B cell (primary cell): ENCODE results near the gene PAWR. TPM values are rescaled to one million over a fixed set of nuclear protein-coding genes. Genes with fewer than 3 reads are reported as not detected.
A peak's percentile ranks its signal among the peaks of the same experiment; 100 is the strongest.

Source experiments
- ATAC-seq: fragments of 200-7000 bp; cut with Tn5 transposase; one replicate; pipeline ENCODE4 v1.10.0; 2021; ENCODE audit warnings: low read depth, mild to moderate bottlenecking, moderate number of reproducible peaks, moderate library complexity
- CTCF ChIA-PET: fragments of 350-600 bp; sonication (Branson Sonifier 250); formaldehyde crosslinking; loops from one replicate; lab custom pipeline; 2021; ENCODE audit warnings: antibody characterized with exemption, inconsistent platforms; lab: Charles Lee
- POLR2A ChIA-PET: fragments of 350-600 bp; sonication (Branson Sonifier 250); formaldehyde crosslinking; loops from one replicate; lab custom pipeline; 2021; ENCODE audit warnings: antibody characterized with exemption; lab: Charles Lee
- DNase-seq: peaks from one replicate; pipeline ENCODE4 v3.0.0; 2013
- H2AFZ ChIP-seq: 2 replicates; pipeline ENCODE4 v1.6.1; 2012; ENCODE audit warnings: mild to moderate bottlenecking, low read depth, low read length; ENCODE audit not compliant: insufficient read depth, poor library complexity, severe bottlenecking
- H3K27ac ChIP-seq, 2 donors: 1 replicate in 1 of 2; 2 replicates in 1 of 2; pipeline ENCODE4 v1.5.1; 2012 to 2013; ENCODE audit warnings: low read length in 2 of 2, mild to moderate bottlenecking in 2 of 2, moderate library complexity in 1 of 2
- H3K27me3 ChIP-seq, 4 experiments: fragments of 200-600 bp in 1 of 4; sonication (generic) in 1 of 4; replicated peaks in 1 of 4; 1 replicate in 2 of 4; 2 replicates in 2 of 4; pipeline versions ENCODE4 v1.6.1 to v1.7.0; 2013 to 2016; ENCODE audit warnings: low read length in 3 of 4, mild to moderate bottlenecking in 2 of 4, mixed read lengths in 1 of 4, moderate library complexity in 1 of 4; ENCODE audit not compliant: insufficient read depth in 4 of 4, control insufficient read depth in 3 of 4; ENCODE audit errors: control extremely low read depth in 1 of 4
- H3K36me3 ChIP-seq, 2 experiments: replicated peaks in 1 of 2; 1 replicate in 1 of 2; 2 replicates in 1 of 2; pipeline versions ENCODE4 v1.6.1 to v1.7.1; 2013; ENCODE audit warnings: low read length in 1 of 2; ENCODE audit not compliant: insufficient read depth in 2 of 2, control insufficient read depth in 1 of 2; ENCODE audit errors: control extremely low read depth in 1 of 2, extremely low read depth in 1 of 2
- H3K4me1 ChIP-seq, 2 donors: fragments of 200-600 bp in 1 of 2; sonication (generic) in 1 of 2; 1 replicate in 1 of 2; 2 replicates in 1 of 2; pipeline versions ENCODE4 v1.5.1 to v1.6.1; 2013 to 2017; ENCODE audit warnings: low read length in 2 of 2; ENCODE audit not compliant: control insufficient read depth in 2 of 2, insufficient read depth in 2 of 2
- H3K4me2 ChIP-seq: replicated peaks from 2 replicates; pipeline ENCODE3; 2012; ENCODE audit warnings: mild to moderate bottlenecking, low read depth, low read length; ENCODE audit not compliant: poor library complexity, severe bottlenecking
- H3K4me3 ChIP-seq, 5 experiments: fragments of 200-600 bp in 1 of 5; sonication (generic) in 1 of 5; 1 replicate in 3 of 5; 2 replicates in 2 of 5; pipeline versions ENCODE4 v1.5.1 to v1.7.0; 2011 to 2016; ENCODE audit warnings: low read length in 4 of 5, mild to moderate bottlenecking in 4 of 5, low read depth in 2 of 5, control low read depth in 1 of 5, moderate library complexity in 1 of 5; ENCODE audit not compliant: insufficient read depth in 1 of 5; ENCODE audit errors: control extremely low read depth in 1 of 5, extremely low read depth in 1 of 5
- H3K79me2 ChIP-seq: fragments of 200-600 bp; sonication (generic); one replicate; pipeline ENCODE4 v1.6.0; 2016; ENCODE audit warnings: low read length; ENCODE audit not compliant: control insufficient read depth, insufficient read depth
- H3K9ac ChIP-seq: fragments of 200-600 bp; sonication (generic); 2 replicates; pipeline ENCODE4 v1.6.1; 2017; ENCODE audit warnings: mild to moderate bottlenecking, low read length, moderate library complexity
- H3K9me3 ChIP-seq, 3 donors: one replicate each; pipeline versions ENCODE4 v1.6.1 to v1.7.1; 2013; ENCODE audit warnings: low read length in 2 of 3; ENCODE audit not compliant: control insufficient read depth in 2 of 3, insufficient read depth in 1 of 3; ENCODE audit errors: control extremely low read depth in 1 of 3
- H4K20me1 ChIP-seq: 2 replicates; pipeline ENCODE4 v1.6.0; 2012; ENCODE audit warnings: mild to moderate bottlenecking, low read length; ENCODE audit not compliant: insufficient read depth, control insufficient read depth, poor library complexity, severe bottlenecking
- H3K27ac Mint-ChIP-seq: one replicate; pipeline ENCODE4 v1.8.0; 2021; ENCODE audit warnings: mixed read lengths
- H3K27me3 Mint-ChIP-seq: one replicate; pipeline ENCODE4 v1.8.0; 2021; ENCODE audit warnings: mixed read lengths
- H3K4me1 Mint-ChIP-seq: one replicate; pipeline ENCODE4 v1.8.0; 2021; ENCODE audit warnings: mixed read lengths
- H3K4me3 Mint-ChIP-seq: one replicate; pipeline ENCODE4 v1.8.0; 2021; ENCODE audit warnings: mixed read lengths
- H3K9me3 Mint-ChIP-seq: one replicate; pipeline ENCODE4 v1.8.0; 2022; ENCODE audit warnings: mixed read lengths; ENCODE audit not compliant: insufficient read depth
- EZH2 ChIP-seq: IDR thresholded peaks from 2 replicates; pipeline ENCODE4 v1.6.1; 2012; ENCODE audit warnings: borderline replicate concordance, low read depth, mild to moderate bottlenecking, moderate library complexity, low read length; ENCODE audit not compliant: insufficient read depth, poor library complexity, severe bottlenecking
- WGBS: methylation state at CpG from one replicate; pipeline ENCODE4 v1.1.5; 2013; ENCODE audit warnings: missing lambda C conversion rate; ENCODE audit not compliant: insufficient coverage; 5-methylcytosine and 5-hydroxymethylcytosine counted together
- intact Hi-C: fragments of 100-400 bp; cut with micrococcal nuclease; formaldehyde crosslinking; loops from one replicate; pipeline ENCODE4 v1.10.0; 2022
- polyA plus RNA-seq: library from polyadenylated mRNA; depleted of rRNA; stranded (reverse); fragments of >200 nt; gene quantifications from 2 replicates; pipeline ENCODE4 v1.2.3, GENCODE V29; 2012
- total RNA-seq, 2 donors: library from RNA; stranded (reverse); fragments of 120-200 nt in 1 of 2; gene quantifications; 1 replicate in 1 of 2; 2 replicates in 1 of 2; pipeline versions ENCODE4 v1.2.3 to v1.2.4, GENCODE V29; 2013 to 2022
- TF ChIP-seq, protein P1 (sequence below): fragments of 200-600 bp; IDR thresholded peaks from one replicate; pipeline ENCODE4 v1.8.0; 2022; ENCODE audit warnings: antibody characterized with exemption, mild to moderate bottlenecking

PAWR gene
- total and polyA plus RNA-seq, 2 donors (not counting 1 experiment from before 2014, with no cell fraction given) = 17.9 to 90.1 TPM

DNA sequence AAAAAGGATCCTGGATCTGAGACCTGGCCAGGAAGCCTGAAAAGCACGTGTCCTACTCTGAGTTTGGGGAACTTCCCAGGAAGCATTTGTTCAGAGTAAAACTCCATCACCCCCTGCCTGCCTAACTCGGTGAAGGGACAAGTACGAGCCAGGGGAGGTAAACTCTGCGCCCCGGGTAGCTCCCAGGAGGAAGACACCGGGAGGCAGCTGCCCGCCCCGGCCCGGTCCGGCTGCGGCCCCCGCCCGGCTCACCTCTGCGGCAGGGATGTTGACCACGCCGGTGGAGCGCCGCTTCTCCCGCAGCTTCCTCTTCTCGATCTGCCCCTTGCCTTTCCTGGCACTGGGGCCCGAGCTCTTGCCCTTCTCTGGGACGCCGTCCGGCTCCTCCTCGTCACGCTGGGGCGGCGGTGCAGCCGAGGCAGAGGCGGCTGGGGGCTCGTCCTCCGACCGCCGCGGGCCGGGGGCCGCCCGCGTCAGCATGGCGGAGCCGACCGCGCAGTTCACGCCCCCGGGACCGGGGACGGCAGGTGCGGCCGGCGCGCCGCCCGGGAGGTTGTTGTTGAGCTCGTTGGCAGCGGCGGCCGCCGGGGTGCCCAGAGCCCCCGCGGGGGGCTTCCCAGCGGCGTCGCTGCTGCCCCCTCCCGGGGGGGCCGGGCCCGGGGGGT lies 1.2 kb downstream of the PAWR start:
- Histone ChIP-seq H3K4me2 (peak overlapping the region; percentile 87), H3K36me3 (no peaks in the 10 kb centered on the region), H3K9ac (peak overlapping the region; percentile 86), H3K27me3 (no peaks in the 10 kb centered on the region), H3K4me3 (peak overlapping the region; percentile 67 to 86 (median 70)), H2AFZ (peak overlapping the region; percentile 91), H3K4me1 (peaks cover 23 to 27% of the 10 kb centered on the region in 2 donors), H3K9me3 (no peaks in the 10 kb centered on the region), H3K27ac (peak overlapping the region; percentile 67 to 98), H4K20me1 (peaks cover 17% of the 10 kb centered on the region), H3K79me2 (peaks cover 51% of the 10 kb centered on the region)
- H3K9me3 Mint-ChIP-seq = no peaks in the 10 kb centered on the region
- DNase-seq = peak; percentile 80
- ATAC-seq = peak; percentile 28
- POLR2A ChIA-PET = no interaction called here
- H3K4me1 Mint-ChIP-seq = peaks cover 38% of the 10 kb centered on the region
- H3K27me3 Mint-ChIP-seq = no peaks in the 10 kb centered on the region
- H3K4me3 Mint-ChIP-seq = peak overlapping the region; percentile 96
- WGBS = under 1% methylated on average over 66 of the region's 66 CpGs
- CTCF ChIA-PET = interaction anchor here (0.5 to 2.1 kb wide), 3 partner anchors 15 to 281 kb away, joined by 5 to 6 read pairs (median 5); no protein-coding TSS in a partner anchor
- TF ChIP-seq, protein P1, sequence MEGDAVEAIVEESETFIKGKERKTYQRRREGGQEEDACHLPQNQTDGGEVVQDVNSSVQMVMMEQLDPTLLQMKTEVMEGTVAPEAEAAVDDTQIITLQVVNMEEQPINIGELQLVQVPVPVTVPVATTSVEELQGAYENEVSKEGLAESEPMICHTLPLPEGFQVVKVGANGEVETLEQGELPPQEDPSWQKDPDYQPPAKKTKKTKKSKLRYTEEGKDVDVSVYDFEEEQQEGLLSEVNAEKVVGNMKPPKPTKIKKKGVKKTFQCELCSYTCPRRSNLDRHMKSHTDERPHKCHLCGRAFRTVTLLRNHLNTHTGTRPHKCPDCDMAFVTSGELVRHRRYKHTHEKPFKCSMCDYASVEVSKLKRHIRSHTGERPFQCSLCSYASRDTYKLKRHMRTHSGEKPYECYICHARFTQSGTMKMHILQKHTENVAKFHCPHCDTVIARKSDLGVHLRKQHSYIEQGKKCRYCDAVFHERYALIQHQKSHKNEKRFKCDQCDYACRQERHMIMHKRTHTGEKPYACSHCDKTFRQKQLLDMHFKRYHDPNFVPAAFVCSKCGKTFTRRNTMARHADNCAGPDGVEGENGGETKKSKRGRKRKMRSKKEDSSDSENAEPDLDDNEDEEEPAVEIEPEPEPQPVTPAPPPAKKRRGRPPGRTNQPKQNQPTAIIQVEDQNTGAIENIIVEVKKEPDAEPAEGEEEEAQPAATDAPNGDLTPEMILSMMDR = no peak
- TF ChIP-seq EZH2 = no peak
- intact Hi-C loops = loop anchor here (1.0 kb wide), 2 partner anchors 141 to 246 kb away; partner anchors contain the start of gene PPP1R12A
- peak overlapping the region; percentile 94 for H3K27ac Mint-ChIP-seq

DNA sequence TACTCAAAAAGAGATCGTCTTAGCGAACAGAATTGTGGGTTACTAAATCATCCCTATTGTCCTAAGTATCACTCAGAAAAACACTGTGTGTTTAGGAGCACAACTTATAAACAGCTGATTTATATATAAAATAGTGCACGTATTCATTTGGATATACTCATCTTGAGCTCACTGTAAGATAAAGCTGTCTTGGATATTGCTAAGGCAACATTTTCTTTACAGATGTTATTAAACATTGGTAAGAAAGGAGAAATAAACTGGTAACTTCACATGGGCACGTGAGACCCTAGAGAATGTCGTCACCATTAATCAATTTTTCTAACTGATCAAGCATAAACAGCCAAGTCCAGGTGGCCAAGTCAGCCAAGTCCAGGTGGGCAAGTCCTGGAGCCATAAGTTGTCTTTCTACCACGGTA lies 1.7 kb downstream of the PAWR start:
- Histone ChIP-seq H3K4me2 (peak overlapping the region; percentile 87), H3K9me3 (no peaks in the 10 kb centered on the region), H3K36me3 (no peaks in the 10 kb centered on the region), H3K27ac (peak overlapping the region; percentile 62 to 98), H3K4me3 (peak overlapping the region; percentile 67 to 86 (median 70)), H3K9ac (peak overlapping the region; percentile 86), H2AFZ (peak overlapping the region; percentile 91), H3K4me1 (peaks cover 23 to 27% of the 10 kb centered on the region in 2 donors), H3K27me3 (no peaks in the 10 kb centered on the region), H4K20me1 (peaks cover 17% of the 10 kb centered on the region), H3K79me2 (peaks cover 56% of the 10 kb centered on the region)
- ChIA-PET POLR2A (no interaction called here), CTCF (interaction anchor here (0.5 to 2.1 kb wide), 5 partner anchors 9 to 281 kb away, joined by 4 to 6 read pairs (median 5); no protein-coding TSS in a partner anchor)
- Mint-ChIP-seq H3K9me3 (no peaks in the 10 kb centered on the region), H3K4me3 (peak overlapping the region; percentile 96), H3K4me1 (peaks cover 38% of the 10 kb centered on the region), H3K27ac (peak overlapping the region; percentile 94), H3K27me3 (no peaks in the 10 kb centered on the region)
- ATAC-seq (no peak), DNase-seq (no peak)
- TF ChIP-seq, protein P1 = no peak
- no peak for TF ChIP-seq EZH2
- WGBS = 14% methylated on average over 2 of the region's 6 CpGs
- intact Hi-C loops = no loop called here
